ENCODE measurements around the gene PASK.
"Not testable (repeated sequence)": the region's sequence is repeated elsewhere in the genome, so short reads cannot be mapped to it uniquely, and the experiment has no call there.

PASK gene

GRCh38 chr2:241123816-241124536 lies 25.3 kb downstream of the PASK start:
- no peak for DNase-seq

GRCh38 chr2:241122376-241123002 lies 26.8 kb downstream of the PASK start:
- DNase-seq = no peak

DNA sequence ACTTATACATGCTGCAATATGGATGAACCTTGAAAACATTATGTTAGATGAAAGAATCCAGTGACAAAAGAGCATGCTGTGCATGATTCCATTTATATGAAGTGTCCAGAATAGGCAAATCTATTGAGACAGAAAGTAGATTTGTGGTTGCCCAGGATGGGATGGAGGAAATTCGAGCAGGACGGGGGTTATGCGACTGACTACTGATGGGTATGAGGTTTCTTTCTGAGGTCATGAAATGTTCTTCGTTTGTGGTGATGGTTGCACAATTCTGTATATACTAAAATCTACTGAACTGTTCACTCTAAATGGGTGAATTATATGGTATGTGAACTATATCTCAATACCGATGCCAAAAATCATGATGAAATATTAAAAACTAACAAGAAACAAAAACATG lies 28.3 kb downstream of the PASK start:
- DNase-seq = no peak

DNA sequence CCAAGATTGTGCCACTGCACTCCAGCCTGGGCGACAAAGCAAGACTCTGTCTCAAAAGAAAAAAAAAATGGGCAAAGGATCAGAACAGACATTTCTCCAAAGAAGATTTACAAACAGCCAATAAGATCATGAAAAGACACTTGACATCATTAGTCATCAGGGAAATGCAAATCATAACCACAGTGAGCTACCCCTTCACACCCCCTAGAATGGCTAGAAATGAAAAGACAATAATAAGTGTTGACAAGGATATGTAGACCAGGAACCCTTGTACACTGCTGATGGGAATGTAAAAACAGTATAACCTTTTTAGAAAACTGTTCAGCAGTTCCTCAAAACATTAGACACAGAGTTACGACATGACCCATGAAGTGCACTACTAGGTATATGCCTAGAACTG lies 28.8 kb downstream of the PASK start:
- no peak for DNase-seq

DNA sequence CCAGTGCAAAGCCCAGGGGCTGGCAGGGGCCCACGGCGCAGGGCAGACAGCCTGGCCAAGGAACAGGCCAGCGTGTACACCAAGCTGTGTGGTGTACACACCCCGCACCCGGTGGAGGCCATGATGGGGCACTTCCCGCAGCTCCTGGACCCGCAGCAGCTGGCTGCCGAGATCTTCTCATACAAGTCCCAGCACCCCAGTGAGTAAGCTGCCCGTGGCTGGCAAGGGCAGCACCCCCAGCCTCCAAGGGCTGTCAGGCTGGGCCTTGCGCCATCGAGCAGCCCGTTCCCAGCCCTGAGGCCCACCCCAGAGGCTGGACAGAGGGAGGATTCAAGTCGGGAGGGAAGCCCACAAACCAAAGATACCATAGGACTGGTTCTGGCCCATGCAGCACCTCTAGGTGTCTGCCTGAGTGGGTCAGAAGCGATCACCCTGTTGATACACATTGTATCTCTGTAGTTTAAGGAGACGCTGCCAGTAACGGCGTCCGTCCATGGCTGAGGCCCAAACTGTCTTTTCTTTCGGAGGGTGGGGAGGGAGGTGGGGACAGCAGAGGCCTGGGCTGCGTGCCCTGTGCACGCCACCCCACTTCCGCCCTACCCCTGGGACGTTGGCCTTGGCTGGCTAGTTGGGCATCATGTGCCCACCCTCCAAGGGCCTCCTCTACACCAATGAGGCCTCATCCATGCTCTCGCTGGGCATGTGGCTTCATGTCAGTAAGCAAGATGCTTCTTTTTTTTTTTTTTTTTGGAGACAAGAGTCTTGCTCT lies 30.4 kb downstream of the PASK start:
- no peak for DNase-seq

DNA sequence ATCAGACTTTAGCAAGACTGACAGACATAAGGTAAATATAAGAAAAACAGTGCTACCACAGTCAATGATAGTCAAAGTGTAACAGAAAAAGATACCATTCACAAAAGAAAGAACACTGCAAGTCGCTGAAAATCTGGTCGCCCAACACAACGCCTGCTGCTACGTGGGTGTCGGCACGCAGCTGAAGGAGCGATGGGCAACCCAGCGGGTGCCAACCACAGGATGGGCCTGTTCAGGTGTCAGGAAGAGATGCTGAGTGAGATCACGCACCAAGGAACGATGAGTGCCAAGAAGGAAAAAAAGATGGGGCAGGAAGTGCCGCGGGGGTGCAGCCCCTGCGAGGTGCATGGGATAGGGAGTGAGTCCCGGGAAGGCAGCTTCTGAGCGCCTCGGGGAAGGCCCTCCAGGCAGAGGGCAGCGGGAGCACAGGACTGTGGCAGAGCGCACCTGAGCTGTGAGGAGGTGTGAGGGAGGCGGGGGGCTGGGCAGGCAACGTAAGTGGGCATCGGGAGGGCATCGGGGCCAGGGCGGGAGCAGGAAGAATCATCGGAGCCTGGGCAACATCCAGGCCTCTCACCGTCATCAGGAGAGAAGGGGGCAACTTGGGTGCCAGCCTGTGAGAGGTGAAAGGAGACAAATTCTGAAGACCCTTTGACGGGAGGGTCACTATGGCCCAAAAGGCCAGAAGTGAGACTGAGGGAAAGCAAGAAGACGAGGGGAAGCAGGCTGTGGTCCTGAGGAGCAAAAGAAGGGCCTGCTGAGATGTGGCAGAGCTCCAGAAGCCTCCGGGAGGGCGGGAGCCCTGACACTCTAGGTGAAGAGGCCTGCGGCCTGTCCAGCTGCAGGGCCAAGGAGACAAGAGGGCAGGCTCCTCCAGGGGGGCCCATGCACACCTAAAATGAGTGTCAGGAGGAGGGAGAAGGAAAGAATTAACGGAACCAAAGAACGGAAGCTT lies 32.4 kb downstream of the PASK start:
- no peak for DNase-seq

GRCh38 chr2:241115361-241115760 lies 33.9 kb downstream of the PASK start:
- DNase-seq = no peak

DNA sequence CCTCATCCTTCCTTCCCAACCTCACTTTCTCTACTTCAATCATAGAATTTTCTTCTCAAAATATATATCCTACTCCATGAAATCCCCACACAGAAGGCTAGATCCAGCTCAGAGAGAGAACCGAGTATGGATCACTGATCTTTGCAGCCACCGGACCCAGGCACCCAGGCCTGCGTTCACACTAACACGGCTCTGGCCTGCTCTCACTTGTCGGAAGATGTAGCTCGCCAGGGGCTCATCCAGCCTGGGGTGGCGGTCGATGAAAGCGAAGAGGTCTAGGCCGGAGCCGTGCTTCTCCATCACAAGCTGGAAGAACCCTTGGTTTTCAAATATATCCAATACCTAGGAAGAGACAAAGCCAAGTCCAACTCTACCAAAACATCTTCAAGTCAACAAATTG lies 34.4 kb downstream of the PASK start:
- no peak for DNase-seq

- DNase-seq = no peak
Observed at GRCh38 chr2:241112592-241112991, 36.7 kb downstream of the PASK start.

GRCh38 chr2:241112046-241112445 lies 37.2 kb downstream of the PASK start:
- DNase-seq = no peak

- no peak for DNase-seq
Observed at GRCh38 chr2:241111440-241111805, 37.8 kb downstream of the PASK start.

DNA sequence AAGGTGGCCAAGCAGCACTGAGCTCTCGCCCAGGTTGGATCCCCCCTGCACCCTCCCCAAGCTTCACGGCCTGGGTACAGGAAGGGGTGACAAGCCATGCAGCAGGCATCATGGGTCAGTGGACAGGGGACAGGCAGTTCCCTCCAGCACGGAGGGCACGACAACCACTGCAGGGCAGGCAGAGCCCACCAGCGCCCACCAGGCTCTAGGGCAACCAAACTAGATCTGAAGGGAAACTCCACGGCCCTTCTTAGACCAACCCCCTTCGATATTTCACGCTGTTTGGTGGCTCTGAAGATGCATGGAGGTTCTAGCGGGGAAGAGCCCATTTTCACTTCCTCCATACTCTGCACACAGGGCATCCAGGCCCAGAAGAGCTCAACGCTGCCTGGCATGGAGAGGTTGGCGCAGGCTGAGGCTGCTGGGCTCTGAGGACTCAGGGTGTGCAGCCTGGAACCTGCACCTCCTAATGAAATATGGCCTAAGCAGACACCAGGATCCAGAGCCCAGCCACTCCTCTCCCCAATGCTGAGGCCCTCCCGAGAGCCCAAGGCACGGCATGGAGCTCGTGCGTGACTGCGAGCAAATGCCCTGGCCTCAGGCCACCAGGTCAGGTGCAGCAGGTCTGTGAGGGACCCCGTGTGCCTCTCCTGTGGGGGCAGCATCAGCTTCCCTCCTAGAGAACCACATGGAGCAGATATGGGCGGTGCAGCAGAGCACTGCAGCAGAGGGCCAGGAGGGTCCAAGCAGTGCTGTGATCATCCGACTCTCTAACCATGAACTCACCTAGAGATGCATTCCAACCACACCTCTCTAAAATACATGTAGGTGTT lies 38.4 kb downstream of the PASK start:
- DNase-seq = no peak

- DNase-seq = no peak
Observed at GRCh38 chr2:241110089-241110606, 39.1 kb downstream of the PASK start.

- no peak for DNase-seq
Observed at GRCh38 chr2:241109210-241110088, 39.8 kb downstream of the PASK start.

DNA sequence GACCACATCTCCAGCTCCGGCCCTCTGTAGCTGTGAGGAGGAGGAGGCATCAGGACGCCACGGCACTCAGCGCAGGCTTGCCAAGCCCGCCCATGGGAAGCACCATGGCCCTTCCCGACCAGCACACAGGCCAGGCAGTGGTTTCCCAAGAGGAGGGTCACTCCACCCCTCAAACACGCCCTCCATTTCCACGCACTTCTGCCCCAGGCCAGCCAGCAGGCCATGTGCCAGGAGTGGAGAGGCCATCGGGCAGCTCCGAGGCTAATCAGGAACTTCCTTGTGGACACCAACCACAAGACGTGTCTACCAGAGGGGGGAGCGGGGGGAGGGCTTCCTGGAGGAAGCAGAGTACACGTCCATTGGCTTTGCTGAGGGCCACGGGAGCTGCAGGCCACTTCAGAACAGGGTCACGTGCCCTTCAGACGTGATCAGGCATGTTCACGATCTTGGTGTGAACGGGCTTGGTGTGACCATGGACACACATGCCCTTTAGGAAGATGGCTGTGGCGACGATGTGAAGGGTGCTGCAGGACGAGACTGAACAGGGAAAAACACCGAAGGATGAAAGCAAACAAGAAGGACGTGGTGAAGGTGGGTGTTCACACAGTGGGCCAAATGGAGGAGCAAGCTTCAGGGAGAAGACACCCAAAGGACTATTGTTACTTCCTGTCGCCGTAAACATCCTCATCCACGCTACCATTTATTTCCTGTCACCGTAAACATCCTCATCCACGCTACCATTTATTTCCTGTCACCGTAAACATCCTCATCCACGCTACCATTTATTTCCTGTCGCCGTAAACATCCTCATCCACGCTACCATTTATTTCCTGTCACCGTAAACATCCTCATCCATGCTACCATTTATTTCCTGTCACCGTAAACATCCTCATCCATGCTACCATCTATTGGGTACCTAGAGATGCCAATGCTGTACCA lies 40.7 kb downstream of the PASK start:
- DNase-seq = no peak

GRCh38 chr2:241107031-241107783 lies 42.1 kb downstream of the PASK start:
- DNase-seq = no peak

- no peak for DNase-seq
Observed at GRCh38 chr2:241105641-241106040, 43.6 kb downstream of the PASK start.

GRCh38 chr2:241104611-241105010 lies 44.7 kb downstream of the PASK start:
- not testable (repeated sequence) for DNase-seq

GRCh38 chr2:241103176-241103595 lies 46.1 kb downstream of the PASK start:
- no peak for DNase-seq
